SK-N-SH (cell line): ENCODE measurements around the gene PIP4K2A. TPM values are rescaled to one million over a fixed set of nuclear protein-coding genes. Genes with fewer than 3 reads are reported as not detected.

Experiments used
- CTCF ChIA-PET: fragments of 300-600, 350-600 bp; formaldehyde crosslinking; extraction: SDS; loops from one replicate; lab custom pipeline; 2021; lab: Yijun Ruan, JAX
- POLR2A ChIA-PET: fragments of 350-600 bp; sonication (Branson Sonifier 250); formaldehyde crosslinking; extraction: SDS; loops from one replicate; lab custom pipeline; 2020; ENCODE audit warnings: antibody characterized with exemption, inconsistent platforms; lab: Yijun Ruan, JAX
- DNase-seq: peaks from one replicate; pipeline ENCODE4 v3.0.0; 2012
- H2AFZ ChIP-seq: fragments of 200-600 bp; sonication (generic); 2 replicates; pipeline ENCODE4 v1.8.1; 2016; ENCODE audit warnings: antibody characterized with exemption, mild to moderate bottlenecking, low read depth
- H3F3A ChIP-seq: fragments of 200-600 bp; sonication (generic); replicated peaks from 2 replicates; pipeline ENCODE3; 2016; ENCODE audit warnings: antibody characterized with exemption, mild to moderate bottlenecking; ENCODE audit not compliant: insufficient read depth
- H3K27ac ChIP-seq, 2 experiments: fragments of 200-500 bp in 1 of 2; fragments of 200-600 bp in 1 of 2; sonication (Bioruptor generic) in 1 of 2; sonication (generic), shearing (Covaris generic) in 1 of 2; 2 replicates each; pipeline versions ENCODE4 v1.5.1 to v1.6.1; 2014 to 2016; ENCODE audit warnings: low read depth in 2 of 2, inconsistent platforms in 1 of 2, low read length in 1 of 2, mild to moderate bottlenecking in 1 of 2, mixed read lengths in 1 of 2
- H3K27me3 ChIP-seq: fragments of 200-600 bp; sonication (generic), shearing (Covaris generic); 2 replicates; pipeline ENCODE4 v1.6.1; 2016; ENCODE audit warnings: mixed run types; ENCODE audit not compliant: insufficient read depth
- H3K36me3 ChIP-seq, 2 experiments: fragments of 200-500 bp in 1 of 2; fragments of 200-600 bp in 1 of 2; sonication (Bioruptor generic) in 1 of 2; sonication (generic) in 1 of 2; replicated peaks in 1 of 2; 2 replicates each; pipeline versions ENCODE3 to v1.5.1; 2014 to 2016; ENCODE audit warnings: low read length in 1 of 2, mild to moderate bottlenecking in 1 of 2; ENCODE audit not compliant: insufficient read depth in 2 of 2, control insufficient read depth in 1 of 2
- H3K4me1 ChIP-seq, 2 experiments: fragments of 200-500 bp in 1 of 2; fragments of 200-600 bp in 1 of 2; sonication (Bioruptor generic) in 1 of 2; sonication (generic), shearing (Covaris generic) in 1 of 2; 2 replicates each; pipeline versions ENCODE4 v1.5.1 to v1.6.1; 2014 to 2016; ENCODE audit warnings: low read depth in 1 of 2, low read length in 1 of 2, mixed run types in 1 of 2; ENCODE audit not compliant: insufficient read depth in 2 of 2, control insufficient read depth in 1 of 2
- H3K4me2 ChIP-seq: fragments of 200-600 bp; sonication (generic), shearing (Covaris generic); 2 replicates; pipeline ENCODE4 v1.6.1; 2017; ENCODE audit warnings: mixed run types
- H3K4me3 ChIP-seq, 2 experiments: fragments of 200-500 bp in 1 of 2; fragments of 200-600 bp in 1 of 2; sonication (Bioruptor generic) in 1 of 2; sonication (generic), shearing (Covaris generic) in 1 of 2; 2 replicates each; pipeline versions ENCODE4 v1.5.1 to v1.8.1; 2014 to 2016; ENCODE audit warnings: low read depth in 2 of 2, inconsistent platforms in 1 of 2, low read length in 1 of 2, mild to moderate bottlenecking in 1 of 2, mixed read lengths in 1 of 2, moderate library complexity in 1 of 2
- H3K79me2 ChIP-seq: fragments of 200-600 bp; sonication (generic); 2 replicates; pipeline ENCODE4 v1.8.1; 2017; ENCODE audit warnings: mild to moderate bottlenecking; ENCODE audit not compliant: insufficient read depth
- H3K9ac ChIP-seq: fragments of 200-600 bp; sonication (generic); 2 replicates; pipeline ENCODE4 v1.6.1; 2017; ENCODE audit warnings: mixed run types
- H3K9me2 ChIP-seq: fragments of 200-600 bp; sonication (generic); 2 replicates; pipeline ENCODE4 v1.6.1; 2017; ENCODE audit warnings: mixed run types
- H3K9me3 ChIP-seq: fragments of 200-600 bp; sonication (generic); 2 replicates; pipeline ENCODE4 v1.6.1; 2017; ENCODE audit warnings: mixed run types, mild to moderate bottlenecking, moderate library complexity
- H4K20me1 ChIP-seq: fragments of 200-600 bp; sonication (generic); 2 replicates; pipeline ENCODE4 v1.6.1; 2017; ENCODE audit warnings: mild to moderate bottlenecking, mixed run types; ENCODE audit not compliant: insufficient read depth
- EZH2phosphoT487 ChIP-seq: fragments of 200-600 bp; sonication (generic); IDR thresholded peaks from 2 replicates; pipeline ENCODE4 v1.6.1; 2017; ENCODE audit warnings: low read depth, mixed run types, mild to moderate bottlenecking, antibody characterized with exemption, moderate library complexity, borderline replicate concordance
- FOSL2 ChIP-seq: IDR thresholded peaks from 2 replicates; pipeline ENCODE4 v1.4.0; 2012; ENCODE audit warnings: low read depth, mild to moderate bottlenecking, moderate library complexity, borderline replicate concordance
- GABPA ChIP-seq: IDR thresholded peaks from 2 replicates; pipeline ENCODE4 v1.4.0; 2012; ENCODE audit warnings: low read depth, mild to moderate bottlenecking
- MAX ChIP-seq: IDR thresholded peaks from 2 replicates; pipeline ENCODE4 v1.4.0; 2012; ENCODE audit warnings: low read depth
- MXI1 ChIP-seq: IDR thresholded peaks from 2 replicates; pipeline ENCODE4 v1.6.1; 2012; ENCODE audit warnings: mild to moderate bottlenecking, low read depth, low read length, improper control_type of control experiment
- NFIC ChIP-seq: IDR thresholded peaks from 2 replicates; pipeline ENCODE4 v1.4.0; 2012; ENCODE audit warnings: borderline replicate concordance
- RAD21 ChIP-seq: IDR thresholded peaks from 2 replicates; pipeline ENCODE4 v1.6.1; 2012; ENCODE audit warnings: mild to moderate bottlenecking, low read length
- RCOR1 ChIP-seq: fragments of 150-350 bp; IDR thresholded peaks from 2 replicates; pipeline ENCODE4 v1.6.1; 2017; ENCODE audit warnings: antibody characterized with exemption, low read length
- RFX5 ChIP-seq: IDR thresholded peaks from 2 replicates; pipeline ENCODE4 v1.6.1; 2012; ENCODE audit warnings: mild to moderate bottlenecking, improper control_type of control experiment, low read length
- SIN3A ChIP-seq: IDR thresholded peaks from 2 replicates; pipeline ENCODE4 v1.6.1; 2012; ENCODE audit warnings: low read depth, mild to moderate bottlenecking, low read length, moderate library complexity, borderline replicate concordance
- SMC3 ChIP-seq: IDR thresholded peaks from 2 replicates; pipeline ENCODE4 v1.6.1; 2012; ENCODE audit warnings: low read depth, low read length, improper control_type of control experiment
- TAF1 ChIP-seq: IDR thresholded peaks from 2 replicates; pipeline ENCODE4 v1.6.1; 2012; ENCODE audit warnings: low read depth, mild to moderate bottlenecking, low read length, moderate library complexity, borderline replicate concordance
- WGBS: methylation state at CpG from one replicate; pipeline ENCODE4 v1.1.6; 2017; ENCODE audit warnings: low lambda C conversion rate; 5-methylcytosine and 5-hydroxymethylcytosine counted together
- polyA plus RNA-seq, 3 experiments: library from polyadenylated mRNA; depleted of rRNA; stranded (reverse); fragments of >200 nt; gene quantifications; 2 replicates each; pipeline ENCODE4 v1.2.3, GENCODE V29; 2012
- TF ChIP-seq, protein P1 (sequence below): IDR thresholded peaks from 2 replicates; pipeline ENCODE4 v1.4.0; 2012; ENCODE audit warnings: low read depth, borderline replicate concordance
- TF ChIP-seq, protein P2 (sequence below): fragments of 150-350 bp; IDR thresholded peaks from 2 replicates; pipeline ENCODE4 v1.6.1; 2016; ENCODE audit warnings: mild to moderate bottlenecking, low read depth, low read length
- TF ChIP-seq, protein P3 (sequence below): fragments of 200-600 bp; sonication (generic); IDR thresholded peaks from 2 replicates; pipeline ENCODE4 v1.6.1; 2017; ENCODE audit warnings: antibody characterized with exemption, mild to moderate bottlenecking, moderate library complexity
- TF ChIP-seq, protein P4 (sequence below): IDR thresholded peaks from 2 replicates; pipeline ENCODE4; 2012

The PIP4K2A gene
- polyA plus RNA-seq, 1 of the 3 experiments (the other 2 are of a cell fraction): 10.8 TPM

- no peak overlapping the region for H3K4me3 ChIP-seq
- CTCF ChIA-PET: no interaction called here
- no peak for TF ChIP-seq SIN3A
- TF ChIP-seq MXI1: no peak
- TF ChIP-seq, protein P1, sequence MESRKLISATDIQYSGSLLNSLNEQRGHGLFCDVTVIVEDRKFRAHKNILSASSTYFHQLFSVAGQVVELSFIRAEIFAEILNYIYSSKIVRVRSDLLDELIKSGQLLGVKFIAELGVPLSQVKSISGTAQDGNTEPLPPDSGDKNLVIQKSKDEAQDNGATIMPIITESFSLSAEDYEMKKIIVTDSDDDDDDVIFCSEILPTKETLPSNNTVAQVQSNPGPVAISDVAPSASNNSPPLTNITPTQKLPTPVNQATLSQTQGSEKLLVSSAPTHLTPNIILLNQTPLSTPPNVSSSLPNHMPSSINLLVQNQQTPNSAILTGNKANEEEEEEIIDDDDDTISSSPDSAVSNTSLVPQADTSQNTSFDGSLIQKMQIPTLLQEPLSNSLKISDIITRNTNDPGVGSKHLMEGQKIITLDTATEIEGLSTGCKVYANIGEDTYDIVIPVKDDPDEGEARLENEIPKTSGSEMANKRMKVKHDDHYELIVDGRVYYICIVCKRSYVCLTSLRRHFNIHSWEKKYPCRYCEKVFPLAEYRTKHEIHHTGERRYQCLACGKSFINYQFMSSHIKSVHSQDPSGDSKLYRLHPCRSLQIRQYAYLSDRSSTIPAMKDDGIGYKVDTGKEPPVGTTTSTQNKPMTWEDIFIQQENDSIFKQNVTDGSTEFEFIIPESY: no peak
- TF ChIP-seq NFIC: no peak
- no peak for TF ChIP-seq EZH2phosphoT487
- TF ChIP-seq TAF1: no peak
- TF ChIP-seq, protein P2, sequence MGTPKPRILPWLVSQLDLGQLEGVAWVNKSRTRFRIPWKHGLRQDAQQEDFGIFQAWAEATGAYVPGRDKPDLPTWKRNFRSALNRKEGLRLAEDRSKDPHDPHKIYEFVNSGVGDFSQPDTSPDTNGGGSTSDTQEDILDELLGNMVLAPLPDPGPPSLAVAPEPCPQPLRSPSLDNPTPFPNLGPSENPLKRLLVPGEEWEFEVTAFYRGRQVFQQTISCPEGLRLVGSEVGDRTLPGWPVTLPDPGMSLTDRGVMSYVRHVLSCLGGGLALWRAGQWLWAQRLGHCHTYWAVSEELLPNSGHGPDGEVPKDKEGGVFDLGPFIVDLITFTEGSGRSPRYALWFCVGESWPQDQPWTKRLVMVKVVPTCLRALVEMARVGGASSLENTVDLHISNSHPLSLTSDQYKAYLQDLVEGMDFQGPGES: no peak
- TF ChIP-seq MAX: no peak
- no peak for TF ChIP-seq RAD21
- no peak for TF ChIP-seq FOSL2
- no peak for TF ChIP-seq GABPA
- no peak for TF ChIP-seq RCOR1
- H3K36me3 ChIP-seq: peaks cover 0 to 4% of the 10 kb centered on the region in 2 experiments
- H3K79me2 ChIP-seq: no peaks in the 10 kb centered on the region; the same call in 1 of the 2 replicates
- H3K27ac ChIP-seq: no peak overlapping the region
- POLR2A ChIA-PET: no interaction called here
- no peaks in the 10 kb centered on the region; a peak in 1 of 4 replicates for H3K4me1 ChIP-seq
- WGBS: 78% methylated on average over 7 of the region's 7 CpGs
- no peaks in the 10 kb centered on the region for H4K20me1 ChIP-seq
- DNase-seq: no peak
- no peaks in the 10 kb centered on the region for H3K9me2 ChIP-seq
- H3K9ac ChIP-seq: no peak overlapping the region
- H3K4me2 ChIP-seq: no peak overlapping the region
- no peaks in the 10 kb centered on the region for H3F3A ChIP-seq
- no peaks in the 10 kb centered on the region for H3K9me3 ChIP-seq
- no peak overlapping the region for H2AFZ ChIP-seq
- H3K27me3 ChIP-seq: no peaks in the 10 kb centered on the region
These were observed 134.6 kb downstream of the PIP4K2A start for GRCh38 chr10:22579826-22580225.

DNA sequence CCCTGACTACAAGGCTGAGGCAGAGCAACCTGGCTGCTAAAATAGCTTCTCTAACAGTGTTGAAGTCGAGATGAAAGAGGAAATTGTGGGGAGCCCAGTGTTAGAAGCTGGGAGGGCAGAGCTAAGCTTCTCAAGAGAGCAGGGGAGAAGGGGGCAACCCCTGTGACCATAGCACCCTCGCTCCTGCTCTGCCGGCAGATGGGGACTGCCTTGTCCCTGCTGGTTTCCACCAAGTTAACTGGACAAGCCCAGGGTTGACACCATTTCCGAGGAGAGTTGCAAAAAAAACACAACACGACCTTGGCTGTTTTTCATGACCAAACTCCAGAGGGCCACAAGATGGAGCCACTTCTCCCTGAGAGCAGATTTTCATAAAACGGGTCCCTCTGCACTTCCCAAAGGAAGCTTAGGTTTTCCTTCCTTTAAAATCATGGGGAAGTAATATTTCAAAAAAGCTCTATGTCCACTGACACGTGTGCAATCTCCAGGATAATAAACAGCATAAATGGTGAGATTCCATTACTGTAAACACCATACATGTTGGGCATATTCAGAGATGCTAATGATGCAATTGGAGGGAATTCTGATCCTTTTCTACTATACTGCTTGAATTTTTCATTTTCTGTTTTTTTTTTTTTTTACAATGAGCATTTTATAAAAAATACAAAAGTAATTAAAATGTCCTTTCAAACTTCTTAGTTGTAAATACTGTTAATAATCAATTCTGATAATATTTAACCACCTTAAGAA is 140.4 kb downstream of the PIP4K2A start:
- Histone ChIP-seq H3K27ac (no peak overlapping the region), H3K9me2 (no peaks in the 10 kb centered on the region), H3K4me3 (no peak overlapping the region), H3K36me3 (peaks cover 5 to 13% of the 10 kb centered on the region in 2 experiments)
- TF ChIP-seq SMC3 (peak; percentile 35; the same call in 1 of the 2 replicates), RAD21 (peak; percentile 53), RFX5 (no peak)
- TF ChIP-seq, protein P3, sequence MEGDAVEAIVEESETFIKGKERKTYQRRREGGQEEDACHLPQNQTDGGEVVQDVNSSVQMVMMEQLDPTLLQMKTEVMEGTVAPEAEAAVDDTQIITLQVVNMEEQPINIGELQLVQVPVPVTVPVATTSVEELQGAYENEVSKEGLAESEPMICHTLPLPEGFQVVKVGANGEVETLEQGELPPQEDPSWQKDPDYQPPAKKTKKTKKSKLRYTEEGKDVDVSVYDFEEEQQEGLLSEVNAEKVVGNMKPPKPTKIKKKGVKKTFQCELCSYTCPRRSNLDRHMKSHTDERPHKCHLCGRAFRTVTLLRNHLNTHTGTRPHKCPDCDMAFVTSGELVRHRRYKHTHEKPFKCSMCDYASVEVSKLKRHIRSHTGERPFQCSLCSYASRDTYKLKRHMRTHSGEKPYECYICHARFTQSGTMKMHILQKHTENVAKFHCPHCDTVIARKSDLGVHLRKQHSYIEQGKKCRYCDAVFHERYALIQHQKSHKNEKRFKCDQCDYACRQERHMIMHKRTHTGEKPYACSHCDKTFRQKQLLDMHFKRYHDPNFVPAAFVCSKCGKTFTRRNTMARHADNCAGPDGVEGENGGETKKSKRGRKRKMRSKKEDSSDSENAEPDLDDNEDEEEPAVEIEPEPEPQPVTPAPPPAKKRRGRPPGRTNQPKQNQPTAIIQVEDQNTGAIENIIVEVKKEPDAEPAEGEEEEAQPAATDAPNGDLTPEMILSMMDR: peak; percentile 63
- TF ChIP-seq, protein P4, sequence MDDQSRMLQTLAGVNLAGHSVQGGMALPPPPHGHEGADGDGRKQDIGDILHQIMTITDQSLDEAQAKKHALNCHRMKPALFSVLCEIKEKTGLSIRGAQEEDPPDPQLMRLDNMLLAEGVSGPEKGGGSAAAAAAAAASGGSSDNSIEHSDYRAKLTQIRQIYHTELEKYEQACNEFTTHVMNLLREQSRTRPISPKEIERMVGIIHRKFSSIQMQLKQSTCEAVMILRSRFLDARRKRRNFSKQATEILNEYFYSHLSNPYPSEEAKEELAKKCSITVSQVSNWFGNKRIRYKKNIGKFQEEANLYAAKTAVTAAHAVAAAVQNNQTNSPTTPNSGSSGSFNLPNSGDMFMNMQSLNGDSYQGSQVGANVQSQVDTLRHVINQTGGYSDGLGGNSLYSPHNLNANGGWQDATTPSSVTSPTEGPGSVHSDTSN: no peak
- TF ChIP-seq, all 33 proteins: peak for 3
- POLR2A ChIA-PET: no interaction called here
- Histone ChIP-seq H4K20me1 (no peaks in the 10 kb centered on the region), H3K4me1 (no peaks in the 10 kb centered on the region; a peak in 1 of 4 replicates), H3K27me3 (no peaks in the 10 kb centered on the region), H3K4me2 (no peak overlapping the region), H3K79me2 (no peaks in the 10 kb centered on the region; the same call in 1 of the 2 replicates), H3F3A (no peaks in the 10 kb centered on the region), H3K9ac (no peak overlapping the region), H2AFZ (no peak overlapping the region), H3K9me3 (no peaks in the 10 kb centered on the region)
- CTCF ChIA-PET: interaction anchor here (0.6 to 2.7 kb wide), 12 partner anchors 10 to 1260 kb away, joined by 3 to 14 read pairs (median 4); no protein-coding TSS in a partner anchor
- DNase-seq: peak; percentile 27
- WGBS: 73% methylated on average over 7 of the region's 7 CpGs
